ENCODE results near the gene JUN.

Gene JUN

DNA sequence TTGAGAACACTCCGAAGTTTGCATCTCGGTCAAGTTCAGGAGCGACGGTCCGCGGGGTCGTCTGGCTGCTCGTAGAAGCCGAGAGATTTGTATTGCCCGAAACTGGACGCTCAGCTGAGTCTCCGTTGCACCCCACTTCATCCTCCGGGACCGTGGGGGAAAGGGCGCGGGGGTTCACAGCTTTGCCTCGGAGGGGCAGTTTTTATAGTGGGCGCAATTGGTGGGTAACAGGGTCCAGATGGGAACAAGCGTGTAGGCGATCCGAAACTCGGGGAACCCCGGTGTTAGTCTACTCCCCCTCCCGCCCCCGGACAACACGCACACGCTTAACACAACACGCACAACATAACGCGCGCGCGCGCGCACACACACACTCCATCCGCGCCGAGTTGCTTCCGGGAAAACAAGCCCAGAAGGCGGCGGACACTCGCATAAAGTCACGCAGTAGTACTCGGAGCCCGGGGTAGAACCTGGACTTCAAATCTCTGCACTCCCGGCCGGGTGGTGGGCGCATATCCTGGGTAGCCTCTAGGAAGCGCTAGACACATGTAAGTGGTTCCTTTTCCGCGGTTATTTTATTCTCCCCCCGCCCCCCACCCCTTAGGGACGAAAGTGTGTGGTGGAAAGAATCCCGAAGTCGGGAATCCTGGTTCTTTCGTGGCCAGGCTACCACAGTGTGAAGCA is 1.1 kb upstream of the JUN start:
- H3K4me3 ChIP-seq (ENCODE audit: low read depth, low read length), result peak overlapping the region; percentile 80
- no peak for TF ChIP-seq POLR2A (IDR thresholded peaks at IDR 0.05; ENCODE audit: extremely low read depth, insufficient read length)
- TF ChIP-seq, protein P1, sequence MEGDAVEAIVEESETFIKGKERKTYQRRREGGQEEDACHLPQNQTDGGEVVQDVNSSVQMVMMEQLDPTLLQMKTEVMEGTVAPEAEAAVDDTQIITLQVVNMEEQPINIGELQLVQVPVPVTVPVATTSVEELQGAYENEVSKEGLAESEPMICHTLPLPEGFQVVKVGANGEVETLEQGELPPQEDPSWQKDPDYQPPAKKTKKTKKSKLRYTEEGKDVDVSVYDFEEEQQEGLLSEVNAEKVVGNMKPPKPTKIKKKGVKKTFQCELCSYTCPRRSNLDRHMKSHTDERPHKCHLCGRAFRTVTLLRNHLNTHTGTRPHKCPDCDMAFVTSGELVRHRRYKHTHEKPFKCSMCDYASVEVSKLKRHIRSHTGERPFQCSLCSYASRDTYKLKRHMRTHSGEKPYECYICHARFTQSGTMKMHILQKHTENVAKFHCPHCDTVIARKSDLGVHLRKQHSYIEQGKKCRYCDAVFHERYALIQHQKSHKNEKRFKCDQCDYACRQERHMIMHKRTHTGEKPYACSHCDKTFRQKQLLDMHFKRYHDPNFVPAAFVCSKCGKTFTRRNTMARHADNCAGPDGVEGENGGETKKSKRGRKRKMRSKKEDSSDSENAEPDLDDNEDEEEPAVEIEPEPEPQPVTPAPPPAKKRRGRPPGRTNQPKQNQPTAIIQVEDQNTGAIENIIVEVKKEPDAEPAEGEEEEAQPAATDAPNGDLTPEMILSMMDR (IDR thresholded peaks at IDR 0.05; ENCODE audit: low read depth, low read length), result peak; percentile 38
- TF ChIP-seq, protein P2, sequence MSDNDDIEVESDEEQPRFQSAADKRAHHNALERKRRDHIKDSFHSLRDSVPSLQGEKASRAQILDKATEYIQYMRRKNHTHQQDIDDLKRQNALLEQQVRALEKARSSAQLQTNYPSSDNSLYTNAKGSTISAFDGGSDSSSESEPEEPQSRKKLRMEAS (IDR thresholded peaks at IDR 0.05; ENCODE audit: low read depth, low read length), result peak; percentile 21; the same call in 1 of the 2 replicates
- DNase-seq (ENCODE audit: low read depth), result peak; percentile 76

DNA sequence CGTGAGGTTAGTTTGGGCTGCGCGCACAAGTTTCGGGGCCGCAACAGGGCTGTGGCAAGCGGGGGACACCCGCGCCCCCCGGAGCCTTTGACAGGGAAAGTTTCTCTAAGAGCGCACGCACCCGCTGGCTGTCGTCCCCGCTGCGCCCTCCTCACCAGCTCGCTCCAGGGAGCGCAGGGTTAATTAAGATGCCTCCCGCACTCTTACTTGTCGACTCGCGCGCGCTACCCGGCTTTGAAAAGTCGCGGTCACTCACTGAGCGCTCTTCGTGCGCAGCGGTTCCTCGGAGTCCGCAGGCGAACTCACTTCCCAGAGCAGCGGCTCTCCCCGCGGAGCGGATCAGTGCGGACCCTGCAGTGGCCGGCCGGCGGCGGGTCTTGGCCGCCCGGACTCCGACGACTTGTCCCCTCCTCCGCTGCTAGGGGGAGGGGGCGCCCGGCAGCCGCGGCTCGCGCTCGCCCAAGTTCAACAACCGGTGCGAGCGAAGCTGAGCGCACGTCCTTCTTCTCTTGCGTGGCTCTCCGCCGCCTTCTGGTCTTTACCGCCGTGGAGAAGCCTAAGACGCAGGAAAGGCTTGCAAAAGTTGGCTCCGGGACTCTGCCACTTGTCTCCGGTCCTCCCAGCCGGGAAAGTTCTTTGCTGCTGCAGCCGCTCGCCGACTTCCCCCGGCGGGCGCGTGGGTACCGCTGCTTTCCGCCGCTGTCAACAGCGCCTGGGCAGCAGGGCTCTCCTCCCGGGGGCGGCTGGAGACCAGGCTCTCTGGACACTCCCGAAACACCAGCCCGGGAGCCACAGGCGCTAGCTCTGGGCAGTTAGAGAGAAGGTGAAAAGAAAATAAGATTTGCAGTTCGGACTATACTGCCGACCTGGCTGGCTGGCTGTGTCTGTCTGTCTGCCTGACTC is 506 bp downstream of the JUN start:
- peak overlapping the region; percentile 80 for H3K4me3 ChIP-seq (ENCODE audit: low read depth, low read length)
- peak; percentile 71 for DNase-seq (ENCODE audit: low read depth)
- TF ChIP-seq, protein P2 (IDR thresholded peaks at IDR 0.05; ENCODE audit: low read depth, low read length), result peak; percentile 18; the same call in 1 of the 2 replicates
- TF ChIP-seq POLR2A (IDR thresholded peaks at IDR 0.05; ENCODE audit: extremely low read depth, insufficient read length), result no peak
- 0 out of 2 replicates have a peak, but pooled peaks have one; percentile 44 for TF ChIP-seq MYC (IDR thresholded peaks at IDR 0.05; ENCODE audit: low read depth, low read length)
- TF ChIP-seq, protein P1 (IDR thresholded peaks at IDR 0.05; ENCODE audit: low read depth, low read length), result no peak

GRCh38 chr1:58782178-58783089 is 1.4 kb downstream of the JUN start:
- no peak; the same call in 1 of the 2 replicates for TF ChIP-seq MYC (IDR thresholded peaks at IDR 0.05; ENCODE audit: low read depth, low read length)
- TF ChIP-seq, protein P1 (IDR thresholded peaks at IDR 0.05; ENCODE audit: low read depth, low read length), result peak; percentile 10
- TF ChIP-seq POLR2A (IDR thresholded peaks at IDR 0.05; ENCODE audit: extremely low read depth, insufficient read length), result no peak
- H3K4me3 ChIP-seq (ENCODE audit: low read depth, low read length), result peak overlapping the region; percentile 80
- peak; percentile 87 for DNase-seq (ENCODE audit: low read depth)

- no peak for TF ChIP-seq POLR2A (IDR thresholded peaks at IDR 0.05; ENCODE audit: extremely low read depth, insufficient read length)
- TF ChIP-seq MYC (IDR thresholded peaks at IDR 0.05; ENCODE audit: low read depth, low read length), result no peak
- TF ChIP-seq, protein P1 (IDR thresholded peaks at IDR 0.05; ENCODE audit: low read depth, low read length), result peak; percentile 41
- TF ChIP-seq, protein P2 (IDR thresholded peaks at IDR 0.05; ENCODE audit: low read depth, low read length), result no peak; the same call in 1 of the 2 replicates
- peak overlapping the region; percentile 76 for H3K4me3 ChIP-seq (ENCODE audit: low read depth, low read length)
- DNase-seq (ENCODE audit: low read depth), result peak; percentile 75
Observed at GRCh38 chr1:58781541-58782177, 2.2 kb downstream of the JUN start.
